Pancreas (tissue), 10 donors: ENCODE results near the gene CTNNA2. TPM values are rescaled to one million over a fixed set of nuclear protein-coding genes. Genes with fewer than 3 reads are reported as not detected.

Experiments
- ATAC-seq, 4 donors: fragments of 200-7000 bp; cut with Tn5 transposase; one replicate each; pipeline versions ENCODE4 v1.8.0 to v1.9.1; 2020; ENCODE audit warnings: mild to moderate bottlenecking in 4 of 4, moderate library complexity in 4 of 4
- DNase-seq, 6 donors: peaks; one replicate each; pipeline ENCODE4 v3.0.0-alpha.2; 2020
- FAIRE-seq: peaks from 2 replicates; lab custom pipeline; 2012; peaks lifted over from hg19 to GRCh38; lab: Jason Lieb, UNC
- H3K27ac ChIP-seq, 4 donors: fragments of 200-600 bp; sonication (generic); 1 replicate in 3 of 4; 2 replicates in 1 of 4; pipeline versions ENCODE4 v1.5.0 to v1.8.0; 2020
- H3K27me3 ChIP-seq, 4 donors: fragments of 200-600 bp; one replicate each; pipeline ENCODE4 v1.8.0; 2021
- H3K36me3 ChIP-seq, 3 donors: fragments of 200-600 bp; sonication (generic) in 1 of 3; one replicate each; pipeline versions ENCODE4 v1.5.0 to v1.8.0; 2020 to 2021
- H3K4me1 ChIP-seq, 3 donors: fragments of 200-600 bp; one replicate each; pipeline ENCODE4 v1.8.0; 2021
- H3K4me3 ChIP-seq, 4 donors: fragments of 200-600 bp; sonication (generic) in 2 of 4; one replicate each; pipeline versions ENCODE4 v1.5.0 to v1.8.0; 2020 to 2021
- H3K9me3 ChIP-seq, 4 donors: fragments of 200-600 bp; one replicate each; pipeline ENCODE4 v1.8.0; 2021
- CTCF ChIP-seq, 4 donors: fragments of 200-600 bp; sonication (generic) in 3 of 4; IDR thresholded peaks; one replicate each; pipeline versions ENCODE4 v1.5.0 to v1.8.0; 2021; ENCODE audit warnings: antibody characterized with exemption in 4 of 4
- WGBS, 2 donors: extraction: QIAGEN DNeasy Blood & Tissue Kit; methylation state at CpG; one replicate each; pipeline ENCODE4 v1.1.7; 2013; 5-methylcytosine and 5-hydroxymethylcytosine counted together
- intact Hi-C, 3 donors: fragments of 100-400 bp; cut with DNase I; formaldehyde crosslinking; loops; one replicate each; pipeline versions ENCODE4 v1.11.1 to v1.14.2; 2022
- polyA plus RNA-seq, 2 donors: library from polyadenylated mRNA; stranded (reverse); fragments of 200-250 nt; gene quantifications; one replicate each; pipeline ENCODE4 v1.2.3, GENCODE V29; 2013
- total RNA-seq, 6 donors: library from RNA; stranded (reverse); fragmentation: NEBNext Ultra II Directional in 4 of 6; extraction: Animal tissue kit (Norgen Biotek cat#: 25700) in 4 of 6; gene quantifications; one replicate each; pipeline versions ENCODE4 v1.2.1 to v1.2.4, GENCODE V29; 2021 to 2023
- donor health status: healthy with polysubstance abuse.
- donor health status: DM: no; HTN: no; CAD: no; lungs with moderate emphysema.
- donor health status: DM: no; HTN: no; CAD: no.
- donor health status: control.
- donor health status: control.
- donor health status: Bipolar disorder and iron deficiency.
- donor health status: DM: yes; HTN: yes; CAD: no.
- donor health status: DM: no; HTN: no; CAD: no.
- donor health status: DM: no; HTN: no; CAD: no.
- donor health status: DM: yes; HTN: yes; CAD: no.

The CTNNA2 gene
- total and polyA plus RNA-seq, 8 donors: 0.25 to 12.1 (median 2.1) TPM

- WGBS, 2 donors: 48 to 49% methylated on average over 9 of the region's 9 CpGs
- intact Hi-C loops: no loop called here
- no peaks in the 10 kb centered on the region for H3K36me3 ChIP-seq
- TF ChIP-seq CTCF (IDR thresholded peaks at IDR 0.05): no peak
- no peaks in the 10 kb centered on the region for H3K9me3 ChIP-seq
- H3K4me1 ChIP-seq: no peaks in the 10 kb centered on the region
- DNase-seq (no peak), ATAC-seq (peak in 1 of 4 donors; percentile 25), FAIRE-seq (no peak)
- no peak overlapping the region for H3K27ac ChIP-seq
- H3K4me3 ChIP-seq: no peak overlapping the region
- H3K27me3 ChIP-seq: no peaks in the 10 kb centered on the region
Measured at GRCh38 chr2:80255918-80256781, 743.3 kb downstream of the CTNNA2 start.

DNA sequence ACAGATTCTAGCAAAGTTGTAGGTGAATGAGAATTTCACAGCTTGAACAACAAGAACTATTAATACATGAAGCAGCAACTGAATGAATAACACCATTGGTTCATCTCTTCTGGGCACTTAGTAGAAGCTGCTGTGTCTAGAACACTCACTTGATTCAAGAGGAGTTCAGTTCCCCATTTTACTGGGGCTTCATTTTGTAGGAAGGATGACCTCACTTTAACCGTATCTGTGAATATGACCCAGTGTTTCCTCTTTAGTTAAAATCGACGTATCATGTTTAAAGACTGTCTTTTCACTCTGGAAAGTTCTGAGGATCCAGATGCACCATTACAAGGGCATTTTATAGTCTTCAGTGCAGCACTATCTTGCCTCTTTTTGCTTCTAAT, 743.9 kb downstream of the CTNNA2 start:
- H3K4me1 ChIP-seq: no peaks in the 10 kb centered on the region
- intact Hi-C loops: no loop called here
- H3K4me3 ChIP-seq: no peak overlapping the region
- H3K9me3 ChIP-seq: no peaks in the 10 kb centered on the region
- FAIRE-seq (no peak), DNase-seq (no peak), ATAC-seq (no peak)
- H3K36me3 ChIP-seq: no peaks in the 10 kb centered on the region
- H3K27ac ChIP-seq: no peak overlapping the region
- 65 to 69% methylated on average over 3 of the region's 3 CpGs for WGBS, 2 donors
- no peaks in the 10 kb centered on the region for H3K27me3 ChIP-seq
- no peak for TF ChIP-seq CTCF (IDR thresholded peaks at IDR 0.05)

GRCh38 chr2:80257450-80257849, 744.6 kb downstream of the CTNNA2 start:
- no peak for FAIRE-seq
- Histone ChIP-seq H3K4me1 (no peaks in the 10 kb centered on the region), H3K27me3 (no peaks in the 10 kb centered on the region), H3K9me3 (no peaks in the 10 kb centered on the region), H3K36me3 (no peaks in the 10 kb centered on the region), H3K27ac (no peak overlapping the region), H3K4me3 (no peak overlapping the region)
- 71 to 81% methylated on average over 4 of the region's 4 CpGs for WGBS, 2 donors
- TF ChIP-seq CTCF (IDR thresholded peaks at IDR 0.05): no peak
- ATAC-seq: no peak
- intact Hi-C loops: no loop called here
- no peak for DNase-seq

- H3K4me1 ChIP-seq: no peaks in the 10 kb centered on the region
- H3K27ac ChIP-seq: no peak overlapping the region
- TF ChIP-seq CTCF (IDR thresholded peaks at IDR 0.05): no peak
- DNase-seq: no peak
- intact Hi-C loops: no loop called here
- no peak for ATAC-seq
- no peaks in the 10 kb centered on the region for H3K27me3 ChIP-seq
- no peaks in the 10 kb centered on the region for H3K36me3 ChIP-seq
- 55 to 77% methylated on average over 5 of the region's 5 CpGs for WGBS, 2 donors
- H3K9me3 ChIP-seq: no peaks in the 10 kb centered on the region
- H3K4me3 ChIP-seq: no peak overlapping the region
- FAIRE-seq: no peak
Measured at GRCh38 chr2:80258341-80258740, 745.5 kb downstream of the CTNNA2 start.

DNA sequence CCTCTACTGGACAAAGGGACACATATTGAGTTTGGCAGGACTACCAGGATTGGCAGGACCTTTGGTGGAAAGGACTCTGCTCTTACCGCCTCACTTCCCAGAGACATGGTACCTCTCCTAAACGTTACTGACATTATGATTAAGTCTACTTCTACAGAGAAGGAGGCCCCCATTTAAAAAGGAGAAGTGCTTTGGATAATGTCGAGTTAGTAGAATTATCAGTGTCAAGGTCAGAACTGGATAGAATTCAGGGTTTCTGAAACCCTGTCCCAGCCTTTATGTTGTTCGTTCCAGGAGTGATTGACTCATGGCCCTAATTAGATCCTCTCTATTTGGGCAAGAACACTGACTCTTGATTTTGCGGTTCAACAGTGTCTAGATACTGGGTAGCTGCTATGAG, 745.9 kb downstream of the CTNNA2 start:
- ATAC-seq: no peak
- no peak overlapping the region for H3K4me3 ChIP-seq
- no peak for DNase-seq
- no peak for FAIRE-seq
- no peak overlapping the region for H3K27ac ChIP-seq
- WGBS, 2 donors: 61 to 76% methylated on average over 5 of the region's 5 CpGs
- TF ChIP-seq CTCF (IDR thresholded peaks at IDR 0.05): no peak
- no peaks in the 10 kb centered on the region for H3K4me1 ChIP-seq
- no peaks in the 10 kb centered on the region for H3K27me3 ChIP-seq
- no peaks in the 10 kb centered on the region for H3K36me3 ChIP-seq
- H3K9me3 ChIP-seq: no peaks in the 10 kb centered on the region
- intact Hi-C loops: no loop called here
